ENCODE results near the gene DCANP1.

DNA sequence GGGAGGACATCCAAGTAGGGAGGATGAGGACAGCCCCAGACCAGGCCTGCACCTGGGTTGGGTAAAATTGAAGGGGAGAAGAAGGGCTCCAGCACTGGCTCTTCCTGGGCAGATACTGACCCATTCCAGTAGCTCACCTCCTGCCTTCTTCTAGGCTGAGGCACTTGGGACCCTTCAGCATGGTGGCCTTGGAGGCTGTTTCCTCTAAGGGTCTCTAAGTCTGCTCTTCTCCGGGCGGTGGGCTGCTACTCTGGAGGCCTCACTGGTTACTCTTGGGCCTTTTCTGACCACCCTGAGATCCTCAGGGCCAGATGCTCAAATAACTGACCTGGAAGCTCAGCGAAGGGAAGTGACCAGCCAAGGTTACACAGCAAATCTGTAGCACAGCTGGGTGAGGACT, 7.8 kb upstream of the DCANP1 start:
- TF ChIP-seq, protein P1, sequence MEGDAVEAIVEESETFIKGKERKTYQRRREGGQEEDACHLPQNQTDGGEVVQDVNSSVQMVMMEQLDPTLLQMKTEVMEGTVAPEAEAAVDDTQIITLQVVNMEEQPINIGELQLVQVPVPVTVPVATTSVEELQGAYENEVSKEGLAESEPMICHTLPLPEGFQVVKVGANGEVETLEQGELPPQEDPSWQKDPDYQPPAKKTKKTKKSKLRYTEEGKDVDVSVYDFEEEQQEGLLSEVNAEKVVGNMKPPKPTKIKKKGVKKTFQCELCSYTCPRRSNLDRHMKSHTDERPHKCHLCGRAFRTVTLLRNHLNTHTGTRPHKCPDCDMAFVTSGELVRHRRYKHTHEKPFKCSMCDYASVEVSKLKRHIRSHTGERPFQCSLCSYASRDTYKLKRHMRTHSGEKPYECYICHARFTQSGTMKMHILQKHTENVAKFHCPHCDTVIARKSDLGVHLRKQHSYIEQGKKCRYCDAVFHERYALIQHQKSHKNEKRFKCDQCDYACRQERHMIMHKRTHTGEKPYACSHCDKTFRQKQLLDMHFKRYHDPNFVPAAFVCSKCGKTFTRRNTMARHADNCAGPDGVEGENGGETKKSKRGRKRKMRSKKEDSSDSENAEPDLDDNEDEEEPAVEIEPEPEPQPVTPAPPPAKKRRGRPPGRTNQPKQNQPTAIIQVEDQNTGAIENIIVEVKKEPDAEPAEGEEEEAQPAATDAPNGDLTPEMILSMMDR (IDR thresholded peaks at IDR 0.05) = no peak
- TF ChIP-seq POLR2AphosphoS5 (IDR thresholded peaks at IDR 0.05) (no peak), POLR2A (IDR thresholded peaks at IDR 0.05; ENCODE audit: low read depth) (no peak), EP300 (IDR thresholded peaks at IDR 0.05) (no peak)

Data from esophagus muscularis mucosa (tissue), 4 donors.